Right lobe of liver (tissue), 4 donors: ENCODE results near the gene CALML3.

Experiments
- CTCF ChIP-seq, 4 donors: fragments of 200-600 bp in 3 of 4; fragments of 450-650 bp in 1 of 4; IDR thresholded peaks; one replicate each; pipeline versions ENCODE4 v1.5.1 to v1.8.0; 2016 to 2022; ENCODE audit warnings: antibody characterized with exemption in 4 of 4, mild to moderate bottlenecking in 2 of 4
- POLR2A ChIP-seq: fragments of 450-650 bp; IDR thresholded peaks from one replicate; pipeline ENCODE4 v1.6.1; 2017; ENCODE audit warnings: antibody characterized with exemption, mild to moderate bottlenecking
- donor health status: DM: no; HTN: no; CAD: no.
- donor health status: DM: no; HTN: no; CAD: no.
- donor health status: DM: no; HTN: yes; CAD: no.

- TF ChIP-seq POLR2A (no peak), CTCF (IDR thresholded peaks at IDR 0.05) (no peak)
Measured at GRCh38 chr10:5490698-5491464, 33.9 kb upstream of the CALML3 start.
